T-helper 2 cell (primary cell): ENCODE data around the gene ACER3.
A peak's percentile ranks its signal among the peaks of the same experiment; 100 is the strongest.
"Not testable (repeated sequence)": the region's sequence is repeated elsewhere in the genome, so short reads cannot be mapped to it uniquely, and the experiment has no call there.

Source experiments
- DNase-seq, 5 experiments: peaks; one replicate each; pipeline versions ENCODE4 v3.0.0 to v3.0.0-alpha.2; 2012 to 2022

The ACER3 gene

DNA sequence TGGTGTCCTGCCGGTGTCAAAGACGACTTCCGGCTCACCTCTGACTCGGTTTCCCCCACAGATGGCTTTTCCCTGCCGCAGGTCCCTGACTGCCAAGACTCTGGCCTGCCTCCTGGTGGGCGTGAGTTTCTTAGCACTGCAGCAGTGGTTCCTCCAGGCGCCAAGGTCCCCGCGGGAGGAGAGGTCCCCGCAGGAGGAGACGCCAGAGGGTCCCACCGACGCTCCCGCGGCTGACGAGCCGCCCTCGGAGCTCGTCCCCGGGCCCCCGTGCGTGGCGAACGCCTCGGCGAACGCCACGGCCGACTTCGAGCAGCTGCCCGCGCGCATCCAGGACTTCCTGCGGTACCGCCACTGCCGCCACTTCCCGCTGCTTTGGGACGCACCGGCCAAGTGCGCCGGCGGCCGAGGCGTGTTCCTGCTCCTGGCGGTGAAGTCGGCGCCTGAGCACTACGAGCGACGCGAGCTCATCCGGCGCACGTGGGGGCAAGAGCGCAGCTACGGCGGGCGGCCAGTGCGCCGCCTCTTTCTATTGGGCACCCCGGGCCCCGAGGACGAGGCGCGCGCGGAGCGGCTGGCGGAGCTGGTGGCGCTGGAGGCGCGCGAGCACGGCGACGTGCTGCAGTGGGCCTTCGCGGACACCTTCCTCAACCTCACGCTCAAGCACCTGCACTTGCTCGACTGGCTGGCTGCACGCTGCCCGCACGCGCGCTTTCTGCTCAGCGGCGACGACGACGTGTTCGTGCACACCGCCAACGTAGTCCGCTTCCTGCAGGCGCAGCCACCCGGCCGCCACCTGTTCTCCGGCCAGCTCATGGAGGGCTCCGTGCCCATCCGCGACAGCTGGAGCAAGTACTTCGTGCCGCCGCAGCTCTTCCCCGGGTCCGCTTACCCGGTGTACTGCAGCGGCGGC, 179.0 kb downstream of the ACER3 start:
- peak in 1 of 5 experiments; percentile 57 for DNase-seq

DNA sequence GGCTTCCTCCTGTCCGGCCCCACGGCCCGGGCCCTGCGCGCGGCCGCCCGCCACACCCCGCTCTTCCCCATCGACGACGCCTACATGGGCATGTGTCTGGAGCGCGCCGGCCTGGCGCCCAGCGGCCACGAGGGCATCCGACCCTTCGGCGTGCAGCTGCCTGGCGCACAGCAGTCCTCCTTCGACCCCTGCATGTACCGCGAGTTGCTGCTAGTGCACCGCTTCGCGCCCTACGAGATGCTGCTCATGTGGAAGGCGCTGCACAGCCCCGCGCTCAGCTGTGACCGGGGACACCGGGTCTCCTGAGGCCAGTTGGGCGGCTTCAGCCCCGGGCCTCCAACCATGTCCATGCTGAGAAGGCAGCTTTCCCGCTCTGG, 179.7 kb downstream of the ACER3 start:
- no peak for DNase-seq

DNA sequence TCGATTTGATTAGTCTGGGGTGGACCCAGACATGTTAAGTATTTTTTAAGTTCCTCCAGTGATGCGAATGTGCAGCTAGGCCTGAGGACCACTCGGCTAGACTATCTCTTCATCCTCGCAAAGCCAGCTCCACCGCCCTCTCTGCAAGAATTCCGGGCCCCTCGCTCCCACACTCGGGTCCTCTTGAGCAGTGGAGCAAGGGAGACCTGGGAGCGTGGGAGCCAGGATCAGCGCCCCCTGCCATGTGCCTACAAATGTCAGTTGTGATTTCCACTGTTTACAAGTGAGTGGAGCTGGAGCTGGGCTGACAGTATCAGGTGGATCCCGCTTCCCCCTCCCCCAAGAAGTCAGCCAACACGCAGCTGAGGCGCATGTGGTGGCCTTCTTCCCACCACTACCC, 180.2 kb downstream of the ACER3 start:
- DNase-seq: no peak

DNA sequence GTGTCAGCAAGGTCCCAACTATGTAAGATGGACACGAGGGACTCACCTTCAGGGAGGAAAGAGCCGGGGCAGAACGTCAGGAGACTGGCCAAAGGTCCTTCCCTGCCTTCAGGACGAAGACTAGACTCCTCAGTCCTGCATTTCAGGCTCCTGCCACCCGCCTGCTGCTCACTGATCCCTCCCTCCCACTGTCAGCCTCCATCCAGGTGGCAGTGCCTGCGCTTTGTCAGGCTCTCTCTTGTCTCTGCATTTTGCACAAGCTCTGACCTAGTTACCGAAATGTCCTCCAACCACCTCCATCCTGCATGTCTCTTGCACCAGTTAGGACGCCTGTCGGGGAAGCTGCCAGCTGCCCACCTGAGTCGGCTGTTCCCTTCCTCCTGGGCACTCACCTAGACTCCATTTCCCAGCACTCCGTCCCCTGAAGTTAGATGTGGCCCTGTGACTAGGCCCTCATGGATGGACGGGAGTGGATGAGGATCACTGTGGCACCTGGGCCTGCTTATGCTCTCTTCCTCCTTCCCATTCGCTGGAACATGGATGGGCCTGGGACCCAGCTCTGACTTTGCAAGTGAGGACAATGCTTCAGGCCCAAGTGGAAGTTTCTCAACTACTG, 181.5 kb downstream of the ACER3 start:
- DNase-seq: no peak

DNA sequence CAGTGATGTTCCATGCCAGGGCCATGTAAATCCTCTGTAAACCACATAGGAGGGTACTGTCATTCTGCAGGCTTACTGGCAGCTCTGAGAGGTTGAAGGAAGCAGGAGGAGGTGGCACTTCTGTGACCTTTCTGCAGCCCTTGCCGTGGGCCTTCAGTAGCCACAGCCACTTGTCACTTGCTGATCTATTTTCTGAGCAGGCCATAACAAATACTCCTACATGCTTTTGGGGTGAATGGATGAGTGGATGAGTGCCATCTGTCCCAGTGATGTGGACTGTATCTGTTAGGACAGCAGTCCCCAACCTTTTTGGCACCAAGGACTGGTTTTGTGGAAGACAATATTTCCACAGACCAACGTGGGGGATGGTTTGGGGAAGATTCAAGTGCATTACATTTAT, 183.6 kb downstream of the ACER3 start:
- DNase-seq: no peak

DNA sequence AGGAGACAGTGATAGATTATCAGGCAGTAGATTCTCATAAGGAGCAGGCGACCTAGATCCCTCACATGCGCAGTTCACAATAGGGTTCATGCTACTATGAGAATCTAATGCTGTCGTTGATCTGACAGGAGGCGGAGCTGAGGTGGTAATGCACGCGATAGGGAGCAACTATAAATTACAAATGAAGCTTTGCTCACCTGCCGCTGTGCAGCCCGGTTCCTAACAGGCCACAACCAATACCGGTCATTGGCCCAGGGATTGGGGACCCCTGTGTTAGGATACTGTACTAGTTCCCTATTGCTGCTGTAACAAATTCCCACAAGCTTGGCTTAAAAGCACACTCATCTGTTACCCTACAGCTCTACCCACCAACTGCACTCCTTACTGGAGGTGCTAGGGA, 184.2 kb downstream of the ACER3 start:
- DNase-seq: no peak

DNA sequence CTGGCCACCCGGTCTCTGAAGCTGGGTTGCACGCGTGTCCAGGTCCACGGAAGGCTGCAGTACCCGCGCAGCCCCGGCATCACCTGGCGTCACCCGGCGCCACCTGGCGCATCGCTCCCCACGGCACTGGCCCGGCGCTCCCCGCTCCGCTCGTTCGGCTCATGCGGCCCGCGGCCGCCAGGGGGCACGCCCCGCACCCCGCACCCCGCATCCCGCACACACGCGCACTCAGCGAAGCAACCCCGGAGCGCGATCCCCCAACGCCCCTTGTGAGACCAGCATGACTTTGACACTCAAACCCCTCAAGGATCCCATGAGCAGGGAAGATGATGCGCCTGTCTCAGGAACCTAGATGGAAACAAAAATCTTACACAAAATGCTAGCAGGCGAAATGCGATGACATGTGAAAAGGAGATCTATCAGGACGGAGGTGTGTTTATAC, 185.4 kb downstream of the ACER3 start:
- DNase-seq: peak; percentile 23 to 61 (median 35)

DNA sequence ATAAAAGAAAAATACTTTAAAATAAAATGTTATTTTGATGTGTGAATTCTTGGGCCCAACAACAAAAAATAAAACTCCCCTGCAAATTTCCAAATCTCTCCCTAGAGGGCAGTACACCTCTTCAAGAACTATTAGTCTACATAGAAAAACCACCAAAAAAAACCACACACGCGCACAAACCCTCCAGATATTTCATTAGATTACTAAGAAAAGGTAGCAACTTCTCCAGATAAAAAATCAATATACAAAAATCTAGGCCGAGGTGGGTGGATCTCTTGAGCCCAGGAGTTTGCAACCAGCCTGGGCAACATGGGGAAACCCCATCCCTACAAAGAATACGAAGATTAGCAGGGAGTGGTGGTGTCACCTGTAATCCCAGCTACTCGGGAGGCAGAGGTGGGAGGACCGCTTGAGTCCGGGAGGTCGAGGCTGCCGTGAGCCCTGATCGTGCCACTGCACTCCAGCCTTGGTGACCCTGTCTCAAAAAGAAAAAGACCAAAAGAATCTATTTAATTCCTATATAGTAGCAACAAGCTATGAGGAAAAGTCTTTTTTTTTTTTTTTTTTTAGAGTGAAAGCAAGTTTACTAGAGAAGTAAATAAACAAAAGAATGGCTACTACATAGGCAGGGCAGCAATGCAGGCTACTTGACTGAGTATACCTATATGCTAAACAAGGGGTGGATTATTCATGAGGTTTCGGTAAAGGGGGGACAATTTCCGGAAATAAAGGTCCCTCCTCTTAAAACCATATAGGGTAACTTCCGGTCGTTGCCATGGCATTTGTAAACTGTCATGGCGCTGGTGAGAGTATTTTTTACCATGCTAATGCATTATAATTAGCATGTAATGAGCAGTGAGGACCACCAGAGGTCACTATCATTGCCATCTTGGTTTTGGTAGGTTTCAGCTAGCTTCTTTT, 186.5 kb downstream of the ACER3 start:
- DNase-seq: peak in 4 of 5 experiments; percentile 48 to 92 (median 80)

DNA sequence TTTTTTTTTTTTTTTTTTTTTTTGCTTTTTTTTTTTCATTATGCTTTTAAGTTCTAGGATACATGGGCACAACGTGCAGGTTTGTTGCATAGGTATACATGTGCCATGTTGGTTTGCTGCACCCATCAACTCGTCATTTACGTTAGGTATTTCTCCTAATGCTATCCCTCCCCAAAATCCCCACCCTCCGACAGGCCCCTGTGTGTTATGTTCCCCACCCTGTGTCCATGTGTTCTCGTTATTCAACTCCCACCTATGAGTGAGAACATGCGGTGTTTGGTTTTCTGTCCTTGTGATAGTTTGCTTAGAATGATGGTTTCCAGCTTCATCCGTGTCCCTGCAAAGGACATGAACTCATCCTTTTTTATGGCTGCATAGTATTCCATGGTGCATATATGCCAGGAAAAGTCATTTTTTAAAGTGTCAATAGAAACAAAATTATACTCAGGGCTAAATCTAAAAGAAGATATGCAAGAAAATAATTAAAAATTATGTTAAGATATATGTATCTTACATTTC, 187.3 kb downstream of the ACER3 start:
- DNase-seq: not testable (repeated sequence)

DNA sequence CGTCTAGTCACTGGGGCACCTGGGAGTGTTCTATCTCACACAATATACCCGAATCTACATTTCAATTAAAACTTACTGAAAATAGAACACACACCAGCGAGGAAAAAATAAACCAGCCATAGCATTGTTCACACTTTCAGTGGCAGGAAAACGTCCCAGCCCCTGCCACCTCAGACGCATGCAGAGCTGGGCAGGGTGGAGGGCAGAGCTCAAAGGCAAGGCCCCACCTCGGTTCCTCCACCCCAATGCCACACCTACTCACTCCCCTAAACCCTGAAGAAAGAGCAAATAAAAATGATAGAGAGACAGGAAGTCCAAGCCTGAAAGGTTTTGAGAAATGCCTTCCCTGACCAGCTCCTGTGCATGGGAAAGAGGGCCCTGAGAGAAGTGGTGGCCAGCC, 188.3 kb downstream of the ACER3 start:
- DNase-seq: no peak

DNA sequence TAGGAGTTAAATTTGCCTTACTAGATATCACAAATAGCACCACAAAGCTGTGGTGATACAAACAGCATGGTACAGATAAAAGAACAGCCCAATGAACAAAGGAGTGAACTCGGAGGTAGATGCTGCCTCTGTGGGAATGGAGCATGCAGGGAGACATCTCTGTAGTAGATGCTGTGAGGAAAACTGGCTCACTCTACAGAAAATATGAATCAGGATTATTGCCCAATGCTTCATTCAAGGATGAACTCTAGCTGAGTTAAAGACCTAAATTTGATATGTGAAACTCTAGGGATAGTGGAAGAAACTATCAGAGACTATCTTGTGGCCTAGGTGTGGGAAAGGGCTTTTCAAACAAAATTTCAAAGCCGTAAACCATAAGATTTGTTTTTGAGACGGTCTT, 190.8 kb downstream of the ACER3 start:
- no peak for DNase-seq

DNA sequence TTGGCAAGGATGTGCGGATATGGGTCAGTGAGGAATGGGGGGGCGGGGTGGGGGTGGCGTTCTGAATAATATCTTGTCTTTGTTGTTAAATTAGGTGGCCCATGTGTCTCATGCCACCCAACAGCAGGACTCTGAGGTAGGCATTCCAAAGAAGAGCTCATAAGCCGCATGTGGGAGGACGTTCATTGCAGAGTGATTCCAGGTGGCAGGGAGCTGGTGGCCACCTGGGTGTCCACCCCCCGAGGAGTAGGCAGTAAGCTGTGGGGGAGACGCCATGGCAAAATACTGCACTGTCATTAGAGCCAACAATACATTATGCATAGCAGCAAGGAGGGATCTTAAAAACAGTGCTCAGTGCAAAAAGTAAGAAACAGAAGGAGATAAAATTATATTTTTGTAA, 191.8 kb downstream of the ACER3 start:
- DNase-seq: no peak

DNA sequence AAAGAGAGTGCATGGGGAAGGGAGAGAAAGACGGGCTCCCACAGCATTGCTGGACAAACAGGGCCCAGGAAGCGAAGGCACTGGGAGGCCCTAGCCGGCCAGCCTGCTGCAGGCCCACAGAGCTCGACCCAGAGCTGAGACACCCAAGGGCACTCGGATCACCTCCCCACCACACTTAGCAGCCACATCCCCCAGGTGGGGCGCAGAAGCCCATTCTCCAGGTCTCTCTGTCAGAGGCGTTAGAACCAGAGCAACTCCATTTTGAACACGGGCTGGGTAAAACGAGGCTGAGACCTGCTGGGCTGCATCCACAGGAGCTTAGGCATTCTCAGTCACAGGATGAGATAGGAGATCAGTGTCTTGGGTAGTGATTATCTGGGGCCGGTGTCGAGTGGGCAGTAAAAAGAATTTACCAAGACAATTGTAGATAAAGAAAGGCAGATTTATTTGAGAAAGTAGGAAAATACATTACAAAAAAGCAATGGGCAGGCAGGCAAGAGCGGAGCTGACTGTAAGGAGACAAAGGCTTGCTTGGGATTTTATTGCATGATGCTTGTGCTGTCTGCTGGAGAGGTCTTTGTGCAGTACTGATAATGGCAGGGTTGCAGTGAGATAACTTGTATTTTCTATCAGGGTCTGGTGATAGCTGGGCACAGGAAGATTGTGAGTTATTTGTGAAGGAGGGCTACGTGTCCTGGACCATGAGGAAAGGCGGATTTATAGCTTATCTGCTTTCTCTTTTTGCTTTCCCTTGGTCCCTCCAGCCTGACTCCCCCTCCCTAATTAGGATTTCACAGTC, 192.7 kb downstream of the ACER3 start:
- no peak for DNase-seq

DNA sequence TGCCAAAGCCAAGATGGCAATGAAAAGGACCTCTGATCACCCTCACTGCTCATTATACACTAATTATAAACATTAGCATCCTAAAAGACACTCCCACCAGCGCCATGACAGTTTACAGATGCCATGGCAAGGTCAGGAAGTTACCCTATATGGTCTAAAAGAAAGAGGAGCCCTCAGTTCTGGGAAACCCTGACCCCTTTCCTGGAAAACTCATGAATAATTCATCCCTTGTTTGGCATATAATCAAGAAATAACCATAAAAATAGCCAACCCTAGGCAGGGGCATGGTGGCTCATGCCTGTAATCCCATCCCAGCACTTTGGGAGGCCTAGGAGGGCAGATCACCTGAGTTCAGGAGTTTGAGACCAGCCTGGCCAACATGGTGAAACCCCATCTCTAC, 193.4 kb downstream of the ACER3 start:
- no peak for DNase-seq

DNA sequence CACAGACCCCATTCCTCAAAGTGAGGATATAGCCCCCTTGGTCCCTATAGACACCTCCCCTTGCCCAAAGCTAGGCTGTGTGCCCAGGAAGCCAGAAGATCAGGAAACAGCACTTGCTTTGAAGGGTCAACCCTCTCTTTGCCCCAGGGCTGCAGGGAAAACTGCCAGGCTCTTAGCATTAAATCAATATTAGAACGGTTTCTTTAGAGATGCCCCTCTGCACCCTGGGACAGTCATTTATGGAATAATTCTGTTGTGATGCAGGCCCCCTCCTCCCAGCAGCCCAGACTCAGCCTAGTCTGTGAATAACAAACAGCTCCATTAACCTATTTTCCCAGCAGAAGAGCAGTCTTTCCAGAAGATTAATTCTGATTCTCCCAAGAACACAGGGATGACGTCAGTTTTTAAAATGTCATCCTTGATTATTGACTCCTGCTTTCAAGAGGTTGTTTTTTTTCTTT, 194.4 kb downstream of the ACER3 start:
- no peak for DNase-seq

DNA sequence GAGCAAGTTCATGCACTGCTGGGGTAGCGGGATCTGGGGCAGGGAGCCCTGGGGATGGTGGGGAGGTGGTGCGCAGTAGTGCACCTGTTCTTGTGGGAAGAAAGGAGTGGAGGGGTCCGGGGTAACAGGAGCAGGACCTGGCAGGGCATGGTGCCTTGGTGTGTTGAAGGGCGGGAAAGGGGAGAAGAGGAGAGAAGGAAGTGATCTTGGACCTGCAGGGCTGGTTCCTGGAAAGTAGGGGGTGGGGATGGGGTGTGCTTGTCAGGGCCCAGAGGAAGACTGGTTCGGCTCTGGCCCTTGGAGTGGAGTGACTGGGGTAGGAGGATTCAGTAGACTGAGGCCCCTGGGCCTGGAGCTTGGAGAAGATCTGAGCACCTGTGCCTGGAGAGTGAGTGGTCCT, 195.2 kb downstream of the ACER3 start:
- DNase-seq: no peak

DNA sequence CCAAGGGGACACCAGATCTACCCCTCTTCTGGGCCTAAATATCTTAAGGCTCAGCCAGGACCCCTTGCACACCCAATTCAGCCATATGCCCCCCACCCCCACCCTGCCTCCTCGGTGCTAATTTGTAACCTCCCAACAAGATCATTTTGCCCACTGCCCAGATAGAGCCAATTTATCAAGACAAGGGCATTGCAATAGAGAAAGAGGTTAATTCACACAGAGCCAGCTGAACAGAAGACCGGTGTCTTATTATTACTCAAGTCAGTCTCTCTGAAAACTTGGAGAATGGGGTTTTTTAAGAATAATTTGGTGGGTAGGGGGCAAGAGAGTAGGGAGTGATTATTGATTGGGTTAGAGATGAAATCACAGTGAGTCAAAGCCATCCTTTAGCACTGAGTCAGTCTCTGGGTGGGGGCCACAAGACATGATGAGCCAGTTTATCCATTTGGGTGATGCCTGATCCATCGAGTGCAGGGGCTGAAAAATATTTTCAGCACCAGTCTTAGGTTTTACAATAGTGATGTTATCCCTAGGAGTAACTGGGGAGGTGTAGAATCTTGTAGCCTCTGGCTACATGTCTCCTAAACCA, 196.2 kb downstream of the ACER3 start:
- DNase-seq: no peak

DNA sequence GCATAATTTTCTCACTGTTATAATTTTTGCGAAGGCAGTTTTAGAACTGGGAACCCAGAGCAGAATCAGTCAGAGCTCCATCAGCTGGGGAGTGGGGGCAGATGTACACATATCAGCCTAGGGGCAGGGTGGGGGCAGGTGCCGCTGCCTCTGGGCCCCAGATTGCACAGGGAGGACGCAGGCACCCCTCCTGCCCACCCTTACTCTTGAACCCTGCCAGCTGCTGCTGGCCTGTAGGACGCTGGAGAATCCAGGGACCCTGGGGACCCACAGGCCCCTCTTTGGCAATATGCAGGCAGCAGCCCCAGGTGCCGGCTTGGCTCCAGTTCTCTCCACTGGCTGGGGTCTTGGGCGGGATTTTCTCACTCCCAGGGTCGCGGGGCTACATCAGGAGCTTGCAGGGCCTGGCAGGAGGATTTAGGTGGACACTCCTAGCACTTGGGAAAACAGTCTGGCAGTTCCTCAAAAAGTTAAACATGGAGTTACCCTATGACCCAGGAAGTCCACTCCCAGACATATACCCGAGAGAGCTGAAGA, 197.3 kb downstream of the ACER3 start:
- no peak for DNase-seq

DNA sequence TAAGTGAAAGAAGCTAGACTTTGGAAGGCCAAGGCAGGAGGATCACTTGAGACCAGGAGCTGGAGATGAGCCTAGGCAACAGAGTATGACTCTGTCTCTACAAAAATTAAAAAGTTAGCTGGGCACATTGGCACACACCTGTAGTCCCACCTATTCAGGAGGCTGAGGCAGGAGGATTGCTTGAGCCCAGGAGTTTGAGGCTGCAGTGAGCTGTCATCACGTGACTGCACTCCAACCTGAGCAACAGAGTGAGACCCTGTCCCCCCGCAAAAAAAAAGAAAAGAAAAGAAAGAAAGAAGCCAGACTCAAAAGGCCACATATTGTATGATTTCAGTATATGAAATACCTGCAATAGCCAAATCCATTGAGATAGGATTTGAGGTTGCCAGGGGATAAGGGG, 198.2 kb downstream of the ACER3 start:
- no peak for DNase-seq

DNA sequence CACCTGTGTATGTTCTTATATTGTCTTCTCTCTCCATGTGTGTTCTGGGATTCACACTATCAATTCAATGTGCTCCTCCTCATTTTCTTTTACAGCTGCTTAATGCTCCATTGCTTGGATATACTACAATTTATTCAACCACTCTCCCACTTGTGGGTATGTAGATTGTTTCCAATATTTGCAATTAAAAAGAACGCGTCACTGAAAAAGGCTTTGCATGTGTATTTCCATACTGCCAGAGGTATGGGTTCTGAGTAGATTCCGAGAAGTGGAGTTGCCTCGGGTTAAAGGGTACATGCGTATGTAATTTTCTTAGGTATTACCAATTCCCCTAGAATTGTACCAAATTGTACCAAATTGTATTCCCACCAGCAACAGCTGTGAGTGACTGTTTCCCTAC, 199.1 kb downstream of the ACER3 start:
- no peak for DNase-seq

DNA sequence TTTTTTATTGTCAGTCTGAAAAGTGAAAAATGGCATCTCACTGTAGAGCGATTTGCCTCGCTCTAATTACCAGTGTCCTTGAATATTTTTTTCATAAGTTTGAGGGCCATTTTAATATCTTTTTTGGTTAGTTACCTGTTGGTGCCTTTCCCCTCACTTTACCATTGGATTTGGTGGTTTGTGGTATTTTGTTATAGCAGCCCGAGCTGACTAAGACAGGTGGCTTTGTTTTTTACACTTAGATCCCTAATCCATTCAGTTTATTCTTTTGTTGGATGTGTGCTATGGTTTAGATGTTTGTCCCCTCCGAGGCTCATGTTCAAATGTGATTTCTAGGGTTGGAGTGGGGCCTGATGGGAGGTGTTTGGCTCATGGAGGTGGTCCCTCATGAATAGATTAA, 199.5 kb downstream of the ACER3 start:
- DNase-seq: no peak
